ENCODE data around the gene RAB11FIP2. TPM values are rescaled to one million over a fixed set of nuclear protein-coding genes. Genes with fewer than 3 reads are reported as not detected.

Gene RAB11FIP2
- total RNA-seq, 2 donors from 2014 or later, result 17.1 to 22.1 TPM

DNA sequence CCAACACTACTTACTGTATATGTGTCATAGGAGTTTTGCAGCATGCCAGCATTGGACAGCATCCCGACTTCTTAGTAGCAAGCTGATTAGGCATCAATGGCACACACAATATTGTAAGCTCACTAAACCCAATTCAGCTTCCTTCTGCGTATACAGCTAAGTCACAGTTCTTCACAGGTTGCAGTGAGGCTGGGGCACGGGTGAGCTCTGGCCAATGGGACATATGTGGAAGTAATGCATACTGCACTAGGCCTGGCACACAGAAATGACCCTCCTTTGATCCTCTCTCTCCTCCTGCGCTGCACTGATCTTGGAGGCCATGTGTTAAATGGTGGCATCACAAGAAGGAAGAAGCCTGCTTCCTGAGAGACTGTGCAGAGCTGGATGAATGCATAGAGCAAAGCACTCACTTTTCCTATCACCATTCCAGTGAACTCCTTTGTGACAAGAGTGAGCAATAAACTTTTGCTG, 11.9 kb downstream of the RAB11FIP2 start:
- peak in 1 of 4 donors; percentile 2 for DNase-seq
- peaks cover 9% of the 10 kb centered on the region for H3K4me1 ChIP-seq
- ATAC-seq, result no peak
- intact Hi-C loops (cut with DNase I), result no loop called here
- H3K27ac ChIP-seq, result no peak overlapping the region
- TF ChIP-seq POLR2A (IDR thresholded peaks at IDR 0.05), result no peak
- TF ChIP-seq, protein P1, sequence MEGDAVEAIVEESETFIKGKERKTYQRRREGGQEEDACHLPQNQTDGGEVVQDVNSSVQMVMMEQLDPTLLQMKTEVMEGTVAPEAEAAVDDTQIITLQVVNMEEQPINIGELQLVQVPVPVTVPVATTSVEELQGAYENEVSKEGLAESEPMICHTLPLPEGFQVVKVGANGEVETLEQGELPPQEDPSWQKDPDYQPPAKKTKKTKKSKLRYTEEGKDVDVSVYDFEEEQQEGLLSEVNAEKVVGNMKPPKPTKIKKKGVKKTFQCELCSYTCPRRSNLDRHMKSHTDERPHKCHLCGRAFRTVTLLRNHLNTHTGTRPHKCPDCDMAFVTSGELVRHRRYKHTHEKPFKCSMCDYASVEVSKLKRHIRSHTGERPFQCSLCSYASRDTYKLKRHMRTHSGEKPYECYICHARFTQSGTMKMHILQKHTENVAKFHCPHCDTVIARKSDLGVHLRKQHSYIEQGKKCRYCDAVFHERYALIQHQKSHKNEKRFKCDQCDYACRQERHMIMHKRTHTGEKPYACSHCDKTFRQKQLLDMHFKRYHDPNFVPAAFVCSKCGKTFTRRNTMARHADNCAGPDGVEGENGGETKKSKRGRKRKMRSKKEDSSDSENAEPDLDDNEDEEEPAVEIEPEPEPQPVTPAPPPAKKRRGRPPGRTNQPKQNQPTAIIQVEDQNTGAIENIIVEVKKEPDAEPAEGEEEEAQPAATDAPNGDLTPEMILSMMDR (IDR thresholded peaks at IDR 0.05), result no peak
- 87 to 95% methylated on average over 4 of the region's 4 CpGs for WGBS, 2 donors
- peaks cover 0 to 3% of the 10 kb centered on the region in 2 donors for H3K36me3 ChIP-seq (replicated peaks in 1 of 2; ENCODE audit: insufficient read depth in 1 of 2, low read depth in 2 of 2)
- H3K9me3 ChIP-seq, result no peaks in the 10 kb centered on the region
- no peaks in the 10 kb centered on the region for H3K27me3 ChIP-seq
- H3K4me3 ChIP-seq, result no peak overlapping the region

DNA sequence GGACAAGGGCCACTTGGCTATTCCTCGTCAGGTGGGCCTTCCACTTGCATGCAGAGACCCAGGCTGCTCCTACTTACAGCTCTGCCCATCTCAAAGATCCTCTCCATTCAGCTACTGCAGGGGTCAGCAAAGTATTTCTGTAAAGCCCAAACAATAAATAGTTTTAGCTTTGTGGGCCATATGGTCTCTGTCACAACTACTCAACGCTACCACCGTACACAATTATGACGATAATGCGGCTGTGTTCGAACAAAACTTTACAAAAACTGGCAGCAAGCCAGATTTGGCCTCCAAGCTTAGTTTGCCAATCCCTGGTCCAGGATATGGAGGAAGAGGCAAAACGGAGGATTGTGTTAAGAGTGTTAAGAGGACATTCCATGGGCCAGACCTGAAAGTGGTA, 12.8 kb downstream of the RAB11FIP2 start:
- TF ChIP-seq, protein P1 (IDR thresholded peaks at IDR 0.05), result no peak
- TF ChIP-seq POLR2A (IDR thresholded peaks at IDR 0.05), result no peak
- Histone ChIP-seq H3K4me3 (no peak overlapping the region), H3K27me3 (no peaks in the 10 kb centered on the region), H3K36me3 (replicated peaks in 1 of 2; ENCODE audit: insufficient read depth in 1 of 2, low read depth in 2 of 2) (peaks cover 0 to 3% of the 10 kb centered on the region in 2 donors), H3K9me3 (no peaks in the 10 kb centered on the region), H3K4me1 (peaks cover 8% of the 10 kb centered on the region), H3K27ac (no peak overlapping the region)
- 69 to 78% methylated on average over 7 of the region's 7 CpGs for WGBS, 2 donors
- ATAC-seq (no peak), DNase-seq (no peak)
- intact Hi-C loops (cut with DNase I), result no loop called here

DNA sequence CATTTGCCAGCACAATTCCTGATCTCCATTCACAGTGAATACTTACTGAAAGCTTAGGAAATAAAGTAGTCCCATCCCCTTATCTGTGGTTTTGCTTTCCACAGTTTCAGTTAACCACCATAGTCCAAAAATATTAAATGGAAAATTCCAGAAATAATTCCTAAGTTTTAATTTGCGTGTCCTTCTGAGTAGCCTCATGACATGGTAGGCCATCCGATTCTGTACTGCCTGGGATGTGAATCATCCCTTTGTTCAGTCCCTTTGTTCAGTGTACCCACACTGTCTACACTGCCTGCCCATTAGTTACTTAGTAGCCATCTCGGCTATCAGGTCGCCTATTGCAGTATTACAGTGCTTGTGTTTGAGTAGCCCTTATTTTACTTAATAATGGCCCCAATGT, 14.2 kb downstream of the RAB11FIP2 start:
- DNase-seq (no peak), ATAC-seq (no peak)
- WGBS, 2 donors, result 97 to 99% methylated on average over 4 of the region's 4 CpGs
- H3K4me3 ChIP-seq, result no peak overlapping the region
- H3K9me3 ChIP-seq, result no peaks in the 10 kb centered on the region
- peaks cover 8% of the 10 kb centered on the region for H3K4me1 ChIP-seq
- TF ChIP-seq, protein P1 (IDR thresholded peaks at IDR 0.05), result no peak
- no peak for TF ChIP-seq POLR2A (IDR thresholded peaks at IDR 0.05)
- H3K36me3 ChIP-seq (replicated peaks in 1 of 2; ENCODE audit: insufficient read depth in 1 of 2, low read depth in 2 of 2), result peaks cover 0 to 3% of the 10 kb centered on the region in 2 donors
- H3K27me3 ChIP-seq, result no peaks in the 10 kb centered on the region
- intact Hi-C loops (cut with DNase I), result no loop called here
- H3K27ac ChIP-seq, result no peak overlapping the region

DNA sequence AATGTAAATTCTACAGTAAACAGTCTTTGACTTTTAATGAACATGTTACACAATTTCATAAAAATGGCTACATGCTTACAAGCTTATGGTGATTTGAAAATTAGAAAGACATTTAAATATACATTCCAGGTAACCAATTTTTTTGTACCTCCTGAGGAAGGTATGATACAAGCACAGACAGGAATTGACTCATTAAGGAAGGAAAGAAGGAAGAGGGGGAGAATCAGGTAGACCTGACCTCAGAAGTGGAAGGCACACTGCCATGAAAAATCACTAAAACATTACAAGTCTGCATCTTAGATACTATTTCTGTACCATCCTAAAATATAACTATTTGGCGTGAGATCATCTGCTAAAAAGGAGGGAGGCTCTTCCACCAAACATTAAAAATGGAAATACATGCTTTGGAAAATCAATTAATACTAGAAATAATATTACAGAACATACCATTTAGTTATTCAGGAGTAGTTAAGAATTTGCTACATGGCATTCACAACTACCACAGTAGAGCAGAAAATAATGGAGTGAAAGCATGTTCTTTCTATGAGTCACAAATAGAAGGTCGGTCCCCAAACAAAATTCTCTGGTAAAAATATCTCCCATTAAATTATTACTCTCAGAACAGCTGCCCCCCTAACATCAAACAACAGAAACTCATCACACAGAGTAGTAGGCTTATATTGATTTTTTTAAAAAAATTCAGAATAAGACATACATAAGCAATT, 15.2 kb downstream of the RAB11FIP2 start:
- H3K4me3 ChIP-seq, result no peak overlapping the region
- 92 to 96% methylated on average over 2 of the region's 2 CpGs for WGBS, 2 donors

More for the DNA sequence above, 15.2 kb downstream of the RAB11FIP2 start:
- Histone ChIP-seq H3K27ac (no peak overlapping the region), H3K9me3 (no peaks in the 10 kb centered on the region), H3K27me3 (no peaks in the 10 kb centered on the region), H3K4me1 (peaks cover 8% of the 10 kb centered on the region), H3K36me3 (replicated peaks in 1 of 2; ENCODE audit: insufficient read depth in 1 of 2, low read depth in 2 of 2) (peaks cover 0 to 3% of the 10 kb centered on the region in 2 donors)
- ATAC-seq (no peak), DNase-seq (no peak)
- no peak for TF ChIP-seq POLR2A (IDR thresholded peaks at IDR 0.05)
- TF ChIP-seq, protein P1 (IDR thresholded peaks at IDR 0.05), result no peak
- intact Hi-C loops (cut with DNase I), result no loop called here

Data from body of pancreas (tissue), 4 donors.